HepG2 (cell line): Measurements from ENCODE around the gene VPS4B. TPM values are rescaled to one million over a fixed set of nuclear protein-coding genes. Genes with fewer than 3 reads are reported as not detected.

Experiments used
- BHLHE40 ChIP-seq: IDR thresholded peaks from 2 replicates; pipeline ENCODE4 v1.6.1; 2011; ENCODE audit warnings: low read length, improper control_type of control experiment
- DNMT1 ChIP-seq: sonication (generic); formaldehyde crosslinking; IDR thresholded peaks from 2 replicates; pipeline ENCODE4 v1.5.1; 2020; ENCODE audit warnings: mild to moderate bottlenecking, missing genetic modification reagents
- EEA1 ChIP-seq: sonication (generic); formaldehyde crosslinking; IDR thresholded peaks from 2 replicates; pipeline ENCODE4 v1.5.1; 2020; ENCODE audit warnings: mild to moderate bottlenecking, missing genetic modification reagents, borderline replicate concordance
- GABPB1 ChIP-seq: IDR thresholded peaks from 2 replicates; pipeline ENCODE4 v1.6.1; 2016; ENCODE audit warnings: mild to moderate bottlenecking, missing genetic modification reagents, moderate library complexity, missing compliant biosample characterization
- HIVEP1 ChIP-seq: sonication (generic); formaldehyde crosslinking; IDR thresholded peaks from 2 replicates; pipeline ENCODE4 v1.4.0; 2020; ENCODE audit warnings: mild to moderate bottlenecking, missing genetic modification reagents
- IKZF4 ChIP-seq: sonication (generic); formaldehyde crosslinking; IDR thresholded peaks from 2 replicates; pipeline ENCODE4 v1.5.1; 2020; ENCODE audit warnings: borderline replicate concordance, mild to moderate bottlenecking, low read depth, missing genetic modification reagents; ENCODE audit errors: not compliant biosample characterization
- MAFG ChIP-seq: sonication (generic); formaldehyde crosslinking; IDR thresholded peaks from 2 replicates; pipeline ENCODE4 v1.5.1; 2020; ENCODE audit warnings: mild to moderate bottlenecking, missing genetic modification reagents
- PLRG1 ChIP-seq: fragments of 450-650 bp; conservative IDR thresholded peaks from 2 replicates; pipeline ENCODE4 v1.6.1; 2016
- RFXANK ChIP-seq: IDR thresholded peaks from 2 replicates; pipeline ENCODE4 v1.6.1; 2016
- SATB2 ChIP-seq: sonication (generic); formaldehyde crosslinking; IDR thresholded peaks from 2 replicates; pipeline ENCODE4 v1.5.0; 2020; ENCODE audit warnings: missing genetic modification reagents
- SPEN ChIP-seq: sonication (generic); formaldehyde crosslinking; IDR thresholded peaks from 2 replicates; pipeline ENCODE4 v1.5.1; 2020; ENCODE audit warnings: low read depth, mild to moderate bottlenecking, missing genetic modification reagents
- TEAD2 ChIP-seq: sonication (generic); formaldehyde crosslinking; IDR thresholded peaks from 2 replicates; pipeline ENCODE4 v1.9.0; 2021; ENCODE audit warnings: missing genetic modification reagents
- ZFP37 ChIP-seq: sonication (generic); formaldehyde crosslinking; IDR thresholded peaks from 2 replicates; pipeline ENCODE4 v1.4.0; 2020; ENCODE audit warnings: missing genetic modification reagents, borderline replicate concordance
- ZNF530 ChIP-seq: sonication (generic); formaldehyde crosslinking; IDR thresholded peaks from 2 replicates; pipeline ENCODE4 v1.5.0; 2020; ENCODE audit warnings: low read depth, mild to moderate bottlenecking, missing genetic modification reagents
- ZNF543 ChIP-seq: sonication (generic); formaldehyde crosslinking; IDR thresholded peaks from 2 replicates; pipeline ENCODE4 v1.4.0; 2020; ENCODE audit warnings: mild to moderate bottlenecking, missing genetic modification reagents
- ZNF790 ChIP-seq: sonication (generic); formaldehyde crosslinking; IDR thresholded peaks from 2 replicates; pipeline ENCODE4 v1.8.0; 2022; ENCODE audit warnings: missing genetic modification reagents, mild to moderate bottlenecking, borderline replicate concordance
- ZSCAN22 ChIP-seq: sonication (generic); formaldehyde crosslinking; IDR thresholded peaks from 2 replicates; pipeline ENCODE4 v1.4.0; 2020; ENCODE audit warnings: mild to moderate bottlenecking, missing genetic modification reagents
- polyA plus RNA-seq, 8 experiments: library from polyadenylated mRNA; depleted of rRNA in 3 of 8; stranded (reverse) in 7 of 8; unstranded in 1 of 8; fragments of >200 nt; fragmentation: Illumina TruSeq in 4 of 8; extraction: Trizol in 4 of 8; gene quantifications; 2 replicates each; pipeline versions ENCODE4 v1.2.1 to v1.2.3, GENCODE V29; 2011 to 2016; ENCODE audit warnings: low read depth in 4 of 8, missing spikeins in 1 of 8, mixed read lengths in 1 of 8; ENCODE audit not compliant: insufficient read depth in 1 of 8
- total RNA-seq, 5 experiments: library from RNA; depleted of rRNA; stranded (reverse); fragments of >200 nt; fragmentation: Illumina TruSeq; extraction: Trizol; gene quantifications; 2 replicates each; pipeline ENCODE4 v1.2.3, GENCODE V29; 2016; ENCODE audit warnings: low read depth in 1 of 5
- TF ChIP-seq, protein P1 (sequence below): sonication (generic); formaldehyde crosslinking; IDR thresholded peaks from 2 replicates; pipeline ENCODE4 v1.8.0; 2022; ENCODE audit warnings: low read depth, missing genetic modification reagents
- TF ChIP-seq, protein P2 (sequence below): sonication (generic); formaldehyde crosslinking; IDR thresholded peaks from 2 replicates; pipeline ENCODE4 v1.5.0; 2020; ENCODE audit warnings: mild to moderate bottlenecking, missing genetic modification reagents
- TF ChIP-seq, protein P3 (sequence below): IDR thresholded peaks from 2 replicates; pipeline ENCODE4 v1.6.1; 2016; ENCODE audit warnings: mild to moderate bottlenecking
- TF ChIP-seq, protein P4 (sequence below): sonication (generic); formaldehyde crosslinking; IDR thresholded peaks from 2 replicates; pipeline ENCODE4 v1.5.0; 2020; ENCODE audit warnings: missing genetic modification reagents
- TF ChIP-seq, protein P5 (sequence below): sonication (generic); formaldehyde crosslinking; IDR thresholded peaks from 2 replicates; pipeline ENCODE4 v1.5.0; 2020; ENCODE audit warnings: mild to moderate bottlenecking, missing genetic modification reagents, borderline replicate concordance

The VPS4B gene
- total and polyA plus RNA-seq, 2 of the 13 experiments (the other 11 are each of a cell fraction or from before 2014, with no cell fraction given), result 12.8 to 25.9 TPM

DNA sequence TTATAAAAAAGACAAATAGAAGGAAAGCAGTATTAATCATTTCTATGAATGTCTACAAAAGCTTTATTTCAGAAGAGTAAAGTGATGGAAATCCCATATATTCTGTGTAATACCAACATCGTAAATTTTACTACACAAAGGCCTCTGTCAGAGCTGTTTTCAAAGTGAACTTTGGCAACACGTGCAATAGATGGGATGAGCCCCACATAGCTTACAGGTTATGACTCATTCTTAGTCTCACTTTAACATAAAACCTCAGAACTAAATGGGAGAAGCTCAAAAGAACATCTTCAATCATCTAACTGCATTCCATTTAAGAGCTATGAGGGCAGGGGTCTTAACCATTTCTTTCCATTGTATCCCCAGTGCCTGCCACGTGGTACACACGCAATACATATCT lies 11.5 kb downstream of the VPS4B start (continued):
- TF ChIP-seq GABPB1 (CRISPR knock-in tag), result no peak
- no peak for TF ChIP-seq SPEN (CRISPR knock-in tag)
- no peak for TF ChIP-seq RFXANK
- TF ChIP-seq, protein P1, sequence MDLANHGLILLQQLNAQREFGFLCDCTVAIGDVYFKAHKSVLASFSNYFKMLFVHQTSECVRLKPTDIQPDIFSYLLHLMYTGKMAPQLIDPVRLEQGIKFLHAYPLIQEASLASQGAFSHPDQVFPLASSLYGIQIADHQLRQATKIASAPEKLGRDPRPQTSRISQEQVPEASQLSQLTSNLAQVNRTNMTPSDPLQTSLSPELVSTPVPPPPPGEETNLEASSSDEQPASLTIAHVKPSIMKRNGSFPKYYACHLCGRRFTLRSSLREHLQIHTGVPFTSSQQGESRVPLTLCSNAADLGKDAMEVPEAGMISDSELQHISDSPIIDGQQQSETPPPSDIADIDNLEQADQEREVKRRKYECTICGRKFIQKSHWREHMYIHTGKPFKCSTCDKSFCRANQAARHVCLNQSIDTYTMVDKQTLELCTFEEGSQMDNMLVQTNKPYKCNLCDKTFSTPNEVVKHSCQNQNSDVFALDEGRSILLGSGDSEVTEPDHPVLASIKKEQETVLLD (CRISPR knock-in tag), result no peak
- peak; percentile 90 for TF ChIP-seq BHLHE40
- TF ChIP-seq HIVEP1, result no peak
- TF ChIP-seq ZSCAN22 (CRISPR knock-in tag), result no peak
- no peak for TF ChIP-seq ZNF790
- TF ChIP-seq DNMT1 (CRISPR knock-in tag), result no peak
- no peak for TF ChIP-seq ZNF530 (CRISPR knock-in tag)
- TF ChIP-seq EEA1, result no peak
- TF ChIP-seq, protein P2, sequence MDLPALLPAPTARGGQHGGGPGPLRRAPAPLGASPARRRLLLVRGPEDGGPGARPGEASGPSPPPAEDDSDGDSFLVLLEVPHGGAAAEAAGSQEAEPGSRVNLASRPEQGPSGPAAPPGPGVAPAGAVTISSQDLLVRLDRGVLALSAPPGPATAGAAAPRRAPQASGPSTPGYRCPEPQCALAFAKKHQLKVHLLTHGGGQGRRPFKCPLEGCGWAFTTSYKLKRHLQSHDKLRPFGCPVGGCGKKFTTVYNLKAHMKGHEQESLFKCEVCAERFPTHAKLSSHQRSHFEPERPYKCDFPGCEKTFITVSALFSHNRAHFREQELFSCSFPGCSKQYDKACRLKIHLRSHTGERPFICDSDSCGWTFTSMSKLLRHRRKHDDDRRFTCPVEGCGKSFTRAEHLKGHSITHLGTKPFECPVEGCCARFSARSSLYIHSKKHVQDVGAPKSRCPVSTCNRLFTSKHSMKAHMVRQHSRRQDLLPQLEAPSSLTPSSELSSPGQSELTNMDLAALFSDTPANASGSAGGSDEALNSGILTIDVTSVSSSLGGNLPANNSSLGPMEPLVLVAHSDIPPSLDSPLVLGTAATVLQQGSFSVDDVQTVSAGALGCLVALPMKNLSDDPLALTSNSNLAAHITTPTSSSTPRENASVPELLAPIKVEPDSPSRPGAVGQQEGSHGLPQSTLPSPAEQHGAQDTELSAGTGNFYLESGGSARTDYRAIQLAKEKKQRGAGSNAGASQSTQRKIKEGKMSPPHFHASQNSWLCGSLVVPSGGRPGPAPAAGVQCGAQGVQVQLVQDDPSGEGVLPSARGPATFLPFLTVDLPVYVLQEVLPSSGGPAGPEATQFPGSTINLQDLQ (CRISPR knock-in tag), result no peak
- no peak for TF ChIP-seq ZNF543 (CRISPR knock-in tag)
- no peak for TF ChIP-seq IKZF4 (CRISPR knock-in tag)
- no peak for TF ChIP-seq TEAD2 (CRISPR knock-in tag)
- TF ChIP-seq, protein P3, sequence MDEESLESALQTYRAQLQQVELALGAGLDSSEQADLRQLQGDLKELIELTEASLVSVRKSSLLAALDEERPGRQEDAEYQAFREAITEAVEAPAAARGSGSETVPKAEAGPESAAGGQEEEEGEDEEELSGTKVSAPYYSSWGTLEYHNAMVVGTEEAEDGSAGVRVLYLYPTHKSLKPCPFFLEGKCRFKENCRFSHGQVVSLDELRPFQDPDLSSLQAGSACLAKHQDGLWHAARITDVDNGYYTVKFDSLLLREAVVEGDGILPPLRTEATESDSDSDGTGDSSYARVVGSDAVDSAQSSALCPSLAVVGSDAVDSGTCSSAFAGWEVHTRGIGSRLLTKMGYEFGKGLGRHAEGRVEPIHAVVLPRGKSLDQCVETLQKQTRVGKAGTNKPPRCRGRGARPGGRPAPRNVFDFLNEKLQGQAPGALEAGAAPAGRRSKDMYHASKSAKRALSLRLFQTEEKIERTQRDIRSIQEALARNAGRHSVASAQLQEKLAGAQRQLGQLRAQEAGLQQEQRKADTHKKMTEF, result no peak
- no peak for TF ChIP-seq SATB2 (CRISPR knock-in tag)
- TF ChIP-seq, protein P4, sequence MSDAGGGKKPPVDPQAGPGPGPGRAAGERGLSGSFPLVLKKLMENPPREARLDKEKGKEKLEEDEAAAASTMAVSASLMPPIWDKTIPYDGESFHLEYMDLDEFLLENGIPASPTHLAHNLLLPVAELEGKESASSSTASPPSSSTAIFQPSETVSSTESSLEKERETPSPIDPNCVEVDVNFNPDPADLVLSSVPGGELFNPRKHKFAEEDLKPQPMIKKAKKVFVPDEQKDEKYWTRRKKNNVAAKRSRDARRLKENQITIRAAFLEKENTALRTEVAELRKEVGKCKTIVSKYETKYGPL (CRISPR knock-in tag), result no peak
- no peak for TF ChIP-seq ZFP37
- no peak for TF ChIP-seq PLRG1
- TF ChIP-seq MAFG (CRISPR knock-in tag), result no peak
- TF ChIP-seq, protein P5, sequence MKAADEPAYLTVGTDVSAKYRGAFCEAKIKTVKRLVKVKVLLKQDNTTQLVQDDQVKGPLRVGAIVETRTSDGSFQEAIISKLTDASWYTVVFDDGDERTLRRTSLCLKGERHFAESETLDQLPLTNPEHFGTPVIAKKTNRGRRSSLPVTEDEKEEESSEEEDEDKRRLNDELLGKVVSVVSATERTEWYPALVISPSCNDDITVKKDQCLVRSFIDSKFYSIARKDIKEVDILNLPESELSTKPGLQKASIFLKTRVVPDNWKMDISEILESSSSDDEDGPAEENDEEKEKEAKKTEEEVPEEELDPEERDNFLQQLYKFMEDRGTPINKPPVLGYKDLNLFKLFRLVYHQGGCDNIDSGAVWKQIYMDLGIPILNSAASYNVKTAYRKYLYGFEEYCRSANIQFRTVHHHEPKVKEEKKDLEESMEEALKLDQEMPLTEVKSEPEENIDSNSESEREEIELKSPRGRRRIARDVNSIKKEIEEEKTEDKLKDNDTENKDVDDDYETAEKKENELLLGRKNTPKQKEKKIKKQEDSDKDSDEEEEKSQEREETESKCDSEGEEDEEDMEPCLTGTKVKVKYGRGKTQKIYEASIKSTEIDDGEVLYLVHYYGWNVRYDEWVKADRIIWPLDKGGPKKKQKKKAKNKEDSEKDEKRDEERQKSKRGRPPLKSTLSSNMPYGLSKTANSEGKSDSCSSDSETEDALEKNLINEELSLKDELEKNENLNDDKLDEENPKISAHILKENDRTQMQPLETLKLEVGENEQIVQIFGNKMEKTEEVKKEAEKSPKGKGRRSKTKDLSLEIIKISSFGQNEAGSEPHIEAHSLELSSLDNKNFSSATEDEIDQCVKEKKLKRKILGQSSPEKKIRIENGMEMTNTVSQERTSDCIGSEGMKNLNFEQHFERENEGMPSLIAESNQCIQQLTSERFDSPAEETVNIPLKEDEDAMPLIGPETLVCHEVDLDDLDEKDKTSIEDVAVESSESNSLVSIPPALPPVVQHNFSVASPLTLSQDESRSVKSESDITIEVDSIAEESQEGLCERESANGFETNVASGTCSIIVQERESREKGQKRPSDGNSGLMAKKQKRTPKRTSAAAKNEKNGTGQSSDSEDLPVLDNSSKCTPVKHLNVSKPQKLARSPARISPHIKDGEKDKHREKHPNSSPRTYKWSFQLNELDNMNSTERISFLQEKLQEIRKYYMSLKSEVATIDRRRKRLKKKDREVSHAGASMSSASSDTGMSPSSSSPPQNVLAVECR (CRISPR knock-in tag), result no peak
